ENCODE data around the gene SCAMP1.
"Not testable (repeated sequence)": the region's sequence is repeated elsewhere in the genome, so short reads cannot be mapped to it uniquely, and the experiment has no call there.

Gene SCAMP1

DNA sequence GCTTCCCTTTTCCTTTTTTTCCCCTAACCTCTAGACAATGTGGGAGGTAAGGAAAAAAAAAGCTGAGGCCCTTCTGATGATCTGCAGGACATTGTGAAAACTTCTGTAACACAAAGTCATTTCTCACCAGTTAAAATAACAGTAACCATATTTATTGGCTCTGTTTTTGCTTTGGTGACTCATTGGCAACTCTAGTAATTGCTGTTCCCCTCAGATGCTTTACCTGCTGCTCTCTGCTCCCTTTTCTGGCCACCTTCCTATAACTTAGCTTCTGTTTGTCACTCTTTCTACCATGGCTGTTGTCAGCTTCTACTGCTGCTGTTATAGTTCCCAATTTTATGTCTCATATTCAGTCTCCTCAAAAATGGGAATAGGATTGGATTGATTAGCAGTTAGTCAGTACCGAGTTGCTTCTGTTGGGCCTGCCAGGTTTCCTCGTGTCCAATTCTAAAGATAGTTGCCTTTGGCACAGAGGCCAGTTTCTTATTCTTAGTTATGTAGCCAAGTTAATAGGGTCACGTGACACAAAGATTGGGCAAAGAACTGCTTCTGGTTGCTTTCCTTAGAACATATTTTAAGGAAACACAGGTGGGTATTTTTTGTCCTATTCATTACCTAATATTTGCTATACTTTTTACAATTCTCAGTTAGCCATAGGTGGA lies 16.8 kb downstream of the SCAMP1 start:
- no peaks in the 10 kb centered on the region for H3K4me1 Mint-ChIP-seq
- no peaks in the 10 kb centered on the region for H3K27me3 Mint-ChIP-seq (ENCODE audit: low read depth)
- H3K4me3 Mint-ChIP-seq = no peak overlapping the region
- TF ChIP-seq, protein P1, sequence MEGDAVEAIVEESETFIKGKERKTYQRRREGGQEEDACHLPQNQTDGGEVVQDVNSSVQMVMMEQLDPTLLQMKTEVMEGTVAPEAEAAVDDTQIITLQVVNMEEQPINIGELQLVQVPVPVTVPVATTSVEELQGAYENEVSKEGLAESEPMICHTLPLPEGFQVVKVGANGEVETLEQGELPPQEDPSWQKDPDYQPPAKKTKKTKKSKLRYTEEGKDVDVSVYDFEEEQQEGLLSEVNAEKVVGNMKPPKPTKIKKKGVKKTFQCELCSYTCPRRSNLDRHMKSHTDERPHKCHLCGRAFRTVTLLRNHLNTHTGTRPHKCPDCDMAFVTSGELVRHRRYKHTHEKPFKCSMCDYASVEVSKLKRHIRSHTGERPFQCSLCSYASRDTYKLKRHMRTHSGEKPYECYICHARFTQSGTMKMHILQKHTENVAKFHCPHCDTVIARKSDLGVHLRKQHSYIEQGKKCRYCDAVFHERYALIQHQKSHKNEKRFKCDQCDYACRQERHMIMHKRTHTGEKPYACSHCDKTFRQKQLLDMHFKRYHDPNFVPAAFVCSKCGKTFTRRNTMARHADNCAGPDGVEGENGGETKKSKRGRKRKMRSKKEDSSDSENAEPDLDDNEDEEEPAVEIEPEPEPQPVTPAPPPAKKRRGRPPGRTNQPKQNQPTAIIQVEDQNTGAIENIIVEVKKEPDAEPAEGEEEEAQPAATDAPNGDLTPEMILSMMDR (IDR thresholded peaks at IDR 0.05; ENCODE audit: unreplicated experiment in 3 of 3) = no peak
- peaks cover 7% of the 10 kb centered on the region for H3K9me3 Mint-ChIP-seq
- no peak overlapping the region for H3K27ac Mint-ChIP-seq
- peaks cover 19% of the 10 kb centered on the region for H3K36me3 Mint-ChIP-seq (ENCODE audit: low read depth)

- peaks cover 24% of the 10 kb centered on the region for H3K36me3 Mint-ChIP-seq (ENCODE audit: low read depth)
- no peaks in the 10 kb centered on the region for H3K4me1 Mint-ChIP-seq
- no peak overlapping the region for H3K27ac Mint-ChIP-seq
- TF ChIP-seq, protein P1 (IDR thresholded peaks at IDR 0.05; ENCODE audit: unreplicated experiment in 3 of 3) = no peak
- H3K9me3 Mint-ChIP-seq = peaks cover 7% of the 10 kb centered on the region
- H3K27me3 Mint-ChIP-seq (ENCODE audit: low read depth) = no peaks in the 10 kb centered on the region
- H3K4me3 Mint-ChIP-seq = no peak overlapping the region
Observed at GRCh38 chr5:78377718-78378105, 17.3 kb downstream of the SCAMP1 start.

GRCh38 chr5:78387468-78388153 lies 27.2 kb downstream of the SCAMP1 start:
- TF ChIP-seq, protein P1 (IDR thresholded peaks at IDR 0.05; ENCODE audit: unreplicated experiment in 3 of 3) = no peak
- H3K9me3 Mint-ChIP-seq = peaks cover 64% of the 10 kb centered on the region
- H3K4me1 Mint-ChIP-seq = no peaks in the 10 kb centered on the region
- no peaks in the 10 kb centered on the region for H3K27me3 Mint-ChIP-seq (ENCODE audit: low read depth)
- H3K36me3 Mint-ChIP-seq (ENCODE audit: low read depth) = peaks cover 88% of the 10 kb centered on the region
- H3K27ac Mint-ChIP-seq = no peak overlapping the region
- H3K4me3 Mint-ChIP-seq = no peak overlapping the region

DNA sequence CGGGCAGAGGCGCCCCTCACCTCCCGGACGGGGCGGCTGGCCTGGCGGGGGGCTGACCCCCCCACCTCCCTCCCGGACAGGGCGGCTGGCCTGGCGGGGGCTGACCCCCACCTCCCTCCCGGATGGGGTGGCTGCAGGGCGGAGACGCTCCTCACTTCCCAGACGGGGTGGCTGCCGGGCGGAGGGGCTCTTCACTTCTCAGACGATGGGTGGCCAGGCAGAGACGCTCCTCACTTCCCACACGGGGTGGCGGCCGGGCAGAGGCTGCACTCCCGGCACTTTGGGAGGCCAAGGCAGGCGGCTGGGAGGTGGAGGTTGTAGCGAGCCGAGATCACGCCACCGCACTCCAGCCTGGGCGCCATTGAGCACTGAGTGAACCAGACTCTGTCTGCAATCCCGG lies 30.9 kb downstream of the SCAMP1 start:
- Mint-ChIP-seq H3K36me3 (ENCODE audit: low read depth) (peaks cover 79% of the 10 kb centered on the region), H3K9me3 (peaks cover 29% of the 10 kb centered on the region)
- not testable (repeated sequence) for H3K27me3 Mint-ChIP-seq (ENCODE audit: low read depth); H3K4me1 Mint-ChIP-seq; H3K4me3 Mint-ChIP-seq; H3K27ac Mint-ChIP-seq

- H3K4me1 Mint-ChIP-seq = no peaks in the 10 kb centered on the region
- no peak overlapping the region for H3K27ac Mint-ChIP-seq
- H3K9me3 Mint-ChIP-seq = peaks cover 33% of the 10 kb centered on the region
- H3K4me3 Mint-ChIP-seq = no peak overlapping the region
- no peaks in the 10 kb centered on the region for H3K27me3 Mint-ChIP-seq (ENCODE audit: low read depth)
- peaks cover 75% of the 10 kb centered on the region for H3K36me3 Mint-ChIP-seq (ENCODE audit: low read depth)
- TF ChIP-seq, protein P1 (IDR thresholded peaks at IDR 0.05; ENCODE audit: unreplicated experiment in 3 of 3) = no peak
Observed at GRCh38 chr5:78397831-78398230, 37.4 kb downstream of the SCAMP1 start.

GRCh38 chr5:78399116-78399515 lies 38.7 kb downstream of the SCAMP1 start:
- TF ChIP-seq, protein P1 (IDR thresholded peaks at IDR 0.05; ENCODE audit: unreplicated experiment in 3 of 3) = no peak
- peaks cover 37% of the 10 kb centered on the region for H3K9me3 Mint-ChIP-seq
- H3K36me3 Mint-ChIP-seq (ENCODE audit: low read depth) = peaks cover 69% of the 10 kb centered on the region
- no peaks in the 10 kb centered on the region for H3K4me1 Mint-ChIP-seq
- no peak overlapping the region for H3K4me3 Mint-ChIP-seq
- no peaks in the 10 kb centered on the region for H3K27me3 Mint-ChIP-seq (ENCODE audit: low read depth)
- H3K27ac Mint-ChIP-seq = no peak overlapping the region
